Ascending aorta (tissue), 2 donors: ENCODE measurements around the gene PPP2R2D. TPM values are rescaled to one million over a fixed set of nuclear protein-coding genes. Genes with fewer than 3 reads are reported as not detected.

ENCODE experiments used
- DNase-seq, 2 donors: peaks; one replicate each; pipeline ENCODE4 v3.0.0-alpha.2; 2019; ENCODE audit warnings: low spot score in 2 of 2
- H3K27ac ChIP-seq, 2 donors: fragments of 200-600 bp; sonication (generic); one replicate each; pipeline ENCODE4 v1.5.1; 2016 to 2017; ENCODE audit warnings: mild to moderate bottlenecking in 1 of 2
- H3K27me3 ChIP-seq: fragments of 200-600 bp; sonication (generic); one replicate; pipeline ENCODE4 v1.5.1; 2017
- H3K36me3 ChIP-seq, 2 donors: fragments of 200-600 bp; sonication (generic); one replicate each; pipeline ENCODE4 v1.5.1; 2016
- H3K4me1 ChIP-seq, 2 donors: fragments of 200-600 bp; sonication (generic); one replicate each; pipeline ENCODE4 v1.5.1; 2016 to 2017; ENCODE audit warnings: mild to moderate bottlenecking in 1 of 2
- H3K4me3 ChIP-seq, 2 donors: fragments of 200-600 bp; sonication (generic); one replicate each; pipeline ENCODE4 v1.5.1; 2016 to 2017; ENCODE audit warnings: mild to moderate bottlenecking in 1 of 2
- H3K9me3 ChIP-seq, 2 donors: fragments of 200-600 bp; sonication (generic); one replicate each; pipeline ENCODE4 v1.5.1; 2016
- intact Hi-C: fragments of 100-400 bp; cut with DNase I; formaldehyde crosslinking; loops from one replicate; pipeline ENCODE4 v1.15.1; 2023
- total RNA-seq: library from RNA; depleted of rRNA; stranded (reverse); fragments of >200 nt; gene quantifications from one replicate; pipeline ENCODE4 v1.1.0, GENCODE V29; 2016
- TF ChIP-seq, protein P1 (sequence below), 3 experiments: fragments of 200-600 bp in 2 of 3; fragments of 450-650 bp in 1 of 3; sonication (generic) in 2 of 3; IDR thresholded peaks; one replicate each; pipeline ENCODE4 v1.5.1; 2016 to 2019; ENCODE audit warnings: antibody characterized with exemption in 3 of 3, mild to moderate bottlenecking in 1 of 3, moderate library complexity in 1 of 3

Gene PPP2R2D
- total RNA-seq, 1 donor from 2014 or later: 11.8 TPM

DNA sequence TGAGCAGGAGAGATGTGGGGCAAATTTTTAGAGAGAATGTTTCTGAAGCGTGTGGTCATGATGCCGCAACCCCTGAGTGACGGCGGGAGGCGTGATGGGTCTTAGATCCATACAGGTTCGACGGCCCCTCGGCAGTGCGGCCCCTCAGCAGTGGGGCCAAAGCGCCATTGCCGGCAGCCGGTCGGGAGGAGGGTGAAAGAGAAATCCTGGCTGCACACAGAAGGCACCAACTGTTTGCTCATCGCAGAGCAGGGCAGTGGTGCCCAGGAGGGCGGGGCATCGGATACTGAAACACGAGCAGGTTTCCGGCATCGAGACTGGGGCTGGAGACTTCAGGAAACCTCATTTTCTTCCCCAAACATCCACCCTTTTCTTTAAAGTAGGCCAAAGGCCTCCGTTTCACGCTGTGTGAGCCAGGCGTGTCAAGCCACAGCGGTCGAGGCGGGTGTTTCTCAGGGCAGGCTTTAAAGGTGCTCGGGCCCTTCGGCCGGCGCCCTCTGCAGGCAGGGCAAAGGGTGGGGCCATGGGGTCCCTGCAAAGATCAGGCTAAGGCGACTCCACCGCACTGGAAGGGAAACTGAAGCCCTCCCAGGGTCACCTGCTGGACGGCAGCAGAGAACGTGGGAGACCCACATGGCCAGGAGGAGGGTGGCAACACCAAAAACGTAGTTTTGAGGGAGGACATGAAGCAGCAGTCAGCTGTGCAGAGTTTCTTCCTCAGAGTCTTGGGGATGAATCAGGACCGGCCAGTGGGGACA is 42.0 kb upstream of the PPP2R2D start:
- H3K4me1 ChIP-seq: no peaks in the 10 kb centered on the region
- no peaks in the 10 kb centered on the region for H3K27me3 ChIP-seq
- peak in 1 of 2 donors; percentile 56 for DNase-seq
- no peak overlapping the region for H3K27ac ChIP-seq
- TF ChIP-seq, protein P1, sequence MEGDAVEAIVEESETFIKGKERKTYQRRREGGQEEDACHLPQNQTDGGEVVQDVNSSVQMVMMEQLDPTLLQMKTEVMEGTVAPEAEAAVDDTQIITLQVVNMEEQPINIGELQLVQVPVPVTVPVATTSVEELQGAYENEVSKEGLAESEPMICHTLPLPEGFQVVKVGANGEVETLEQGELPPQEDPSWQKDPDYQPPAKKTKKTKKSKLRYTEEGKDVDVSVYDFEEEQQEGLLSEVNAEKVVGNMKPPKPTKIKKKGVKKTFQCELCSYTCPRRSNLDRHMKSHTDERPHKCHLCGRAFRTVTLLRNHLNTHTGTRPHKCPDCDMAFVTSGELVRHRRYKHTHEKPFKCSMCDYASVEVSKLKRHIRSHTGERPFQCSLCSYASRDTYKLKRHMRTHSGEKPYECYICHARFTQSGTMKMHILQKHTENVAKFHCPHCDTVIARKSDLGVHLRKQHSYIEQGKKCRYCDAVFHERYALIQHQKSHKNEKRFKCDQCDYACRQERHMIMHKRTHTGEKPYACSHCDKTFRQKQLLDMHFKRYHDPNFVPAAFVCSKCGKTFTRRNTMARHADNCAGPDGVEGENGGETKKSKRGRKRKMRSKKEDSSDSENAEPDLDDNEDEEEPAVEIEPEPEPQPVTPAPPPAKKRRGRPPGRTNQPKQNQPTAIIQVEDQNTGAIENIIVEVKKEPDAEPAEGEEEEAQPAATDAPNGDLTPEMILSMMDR (IDR thresholded peaks at IDR 0.05): no peak
- no peak overlapping the region for H3K4me3 ChIP-seq
- intact Hi-C loops: no loop called here
- no peaks in the 10 kb centered on the region for H3K36me3 ChIP-seq
- no peaks in the 10 kb centered on the region for H3K9me3 ChIP-seq

DNA sequence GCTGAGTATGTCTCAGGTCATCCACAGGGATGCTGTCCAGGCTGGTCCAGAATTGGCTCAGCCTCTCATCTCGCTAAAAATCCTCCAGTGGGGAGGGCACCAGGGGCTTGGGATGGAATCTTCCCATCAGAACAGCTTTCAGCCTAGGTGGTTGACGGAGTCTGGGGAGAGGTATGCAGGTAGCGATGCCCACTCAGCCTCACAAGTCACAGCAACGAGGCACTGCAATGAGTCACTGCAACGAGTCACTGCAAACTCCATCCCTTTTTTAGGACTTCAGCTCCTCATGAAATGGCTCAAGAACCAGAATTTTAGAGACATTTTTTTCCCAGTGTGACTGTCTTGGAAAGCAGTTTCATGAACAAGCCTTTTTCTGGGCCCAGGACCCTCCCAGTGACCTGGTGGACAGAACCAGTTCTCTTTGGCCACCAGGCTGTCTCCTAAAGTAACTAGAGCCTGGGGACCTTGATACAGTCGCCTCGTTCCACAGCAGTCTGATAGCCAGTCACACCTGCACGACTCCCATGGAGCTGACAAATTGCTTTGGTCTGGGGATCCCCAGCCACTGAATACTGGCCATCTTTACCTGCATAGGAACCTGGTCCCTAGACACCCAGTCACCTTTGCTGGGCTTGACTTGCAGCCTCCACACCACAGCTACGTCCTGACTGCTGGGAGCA is 41.3 kb upstream of the PPP2R2D start:
- no peak overlapping the region for H3K4me3 ChIP-seq
- intact Hi-C loops: no loop called here
- H3K4me1 ChIP-seq: no peaks in the 10 kb centered on the region
- no peaks in the 10 kb centered on the region for H3K9me3 ChIP-seq
- H3K36me3 ChIP-seq: no peaks in the 10 kb centered on the region
- peak in 1 of 2 donors; percentile 44 for DNase-seq
- no peaks in the 10 kb centered on the region for H3K27me3 ChIP-seq
- TF ChIP-seq, protein P1 (IDR thresholded peaks at IDR 0.05): no peak
- no peak overlapping the region for H3K27ac ChIP-seq

DNA sequence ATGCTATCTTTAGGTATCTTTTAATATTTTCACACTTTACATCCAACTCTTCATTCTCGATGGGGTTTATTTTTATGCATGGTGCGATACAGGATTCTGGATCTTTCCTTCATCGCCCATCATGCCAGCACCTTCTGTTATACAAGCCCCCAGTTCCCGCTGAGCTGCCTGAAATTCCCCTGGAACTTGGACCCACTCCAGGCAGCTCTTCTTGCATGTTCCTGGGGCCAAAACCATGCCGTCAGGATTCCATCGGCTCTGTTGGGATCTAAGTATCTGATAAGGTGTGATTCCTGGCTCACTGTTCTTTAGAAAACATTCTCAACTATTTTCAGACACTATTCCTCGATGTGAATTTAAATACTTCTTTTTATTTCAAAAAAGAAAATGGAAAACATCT is 40.5 kb upstream of the PPP2R2D start:
- peak in 1 of 2 donors; percentile 9 for DNase-seq
- TF ChIP-seq, protein P1 (IDR thresholded peaks at IDR 0.05): no peak
- H3K27ac ChIP-seq: no peak overlapping the region
- intact Hi-C loops: no loop called here
- no peaks in the 10 kb centered on the region for H3K9me3 ChIP-seq
- no peaks in the 10 kb centered on the region for H3K4me1 ChIP-seq
- H3K4me3 ChIP-seq: no peak overlapping the region
- H3K27me3 ChIP-seq: no peaks in the 10 kb centered on the region
- no peaks in the 10 kb centered on the region for H3K36me3 ChIP-seq

DNA sequence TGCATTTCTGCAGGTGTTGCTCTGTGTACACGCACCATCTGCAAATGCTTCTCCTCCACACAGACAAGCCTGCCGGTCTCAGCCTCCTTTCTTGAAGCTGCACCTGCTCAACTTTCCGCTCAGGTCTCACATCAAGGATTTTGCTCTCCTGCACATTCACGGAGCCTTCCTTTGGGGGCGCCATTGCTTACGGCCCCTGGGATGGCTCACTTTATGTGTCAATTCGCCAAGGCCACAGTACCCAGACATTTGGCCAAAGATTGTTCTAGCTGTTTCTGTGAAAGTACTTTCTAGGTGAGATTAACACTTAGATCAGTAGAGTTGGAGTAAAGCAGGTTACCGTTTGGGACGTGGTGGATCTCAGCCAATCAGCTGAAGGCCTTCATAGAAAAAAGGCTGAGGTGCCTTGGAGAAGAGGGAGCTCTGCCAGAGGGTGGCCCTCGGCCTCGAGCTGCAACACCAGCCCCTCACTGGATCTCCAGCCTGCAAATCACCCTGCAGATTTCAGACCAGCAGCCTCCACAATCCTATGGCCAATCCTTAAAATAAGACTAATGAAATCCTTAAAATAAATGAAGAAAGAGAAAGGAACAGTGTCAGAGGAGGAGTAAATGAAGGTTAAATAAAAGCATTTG is 39.9 kb upstream of the PPP2R2D start:
- no peaks in the 10 kb centered on the region for H3K36me3 ChIP-seq
- H3K27ac ChIP-seq: no peak overlapping the region
- no peaks in the 10 kb centered on the region for H3K4me1 ChIP-seq
- H3K27me3 ChIP-seq: no peaks in the 10 kb centered on the region
- H3K9me3 ChIP-seq: no peaks in the 10 kb centered on the region
- intact Hi-C loops: no loop called here
- TF ChIP-seq, protein P1 (IDR thresholded peaks at IDR 0.05): no peak
- H3K4me3 ChIP-seq: no peak overlapping the region
- no peak for DNase-seq

DNA sequence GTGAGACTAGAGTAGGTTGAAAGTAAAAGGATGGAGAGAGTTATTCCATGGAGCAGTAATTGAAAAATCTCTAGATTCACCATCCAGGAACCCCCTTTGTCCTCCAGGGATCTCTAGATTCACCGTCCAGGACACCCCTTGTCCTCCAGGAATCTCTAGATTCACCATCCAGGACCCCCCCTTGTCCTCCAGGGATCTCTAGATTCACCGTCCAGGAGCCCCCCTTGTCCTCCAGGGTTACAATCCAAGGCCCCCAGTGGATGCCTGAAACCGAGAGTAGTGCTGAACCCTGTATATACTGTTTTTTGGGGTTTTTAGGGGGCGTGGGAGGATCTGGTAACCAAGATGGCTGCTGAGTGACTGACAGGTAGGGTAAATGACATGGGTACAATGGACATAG is 38.3 kb upstream of the PPP2R2D start:
- intact Hi-C loops: no loop called here
- DNase-seq: no peak

More for the DNA sequence above, 38.3 kb upstream of the PPP2R2D start:
- H3K4me3 ChIP-seq: no peak overlapping the region
- no peak overlapping the region for H3K27ac ChIP-seq
- H3K4me1 ChIP-seq: no peaks in the 10 kb centered on the region
- H3K36me3 ChIP-seq: no peaks in the 10 kb centered on the region
- no peaks in the 10 kb centered on the region for H3K27me3 ChIP-seq
- no peaks in the 10 kb centered on the region for H3K9me3 ChIP-seq
- TF ChIP-seq, protein P1 (IDR thresholded peaks at IDR 0.05): no peak
